Measurements from ENCODE around the gene UNC119B.

DNA sequence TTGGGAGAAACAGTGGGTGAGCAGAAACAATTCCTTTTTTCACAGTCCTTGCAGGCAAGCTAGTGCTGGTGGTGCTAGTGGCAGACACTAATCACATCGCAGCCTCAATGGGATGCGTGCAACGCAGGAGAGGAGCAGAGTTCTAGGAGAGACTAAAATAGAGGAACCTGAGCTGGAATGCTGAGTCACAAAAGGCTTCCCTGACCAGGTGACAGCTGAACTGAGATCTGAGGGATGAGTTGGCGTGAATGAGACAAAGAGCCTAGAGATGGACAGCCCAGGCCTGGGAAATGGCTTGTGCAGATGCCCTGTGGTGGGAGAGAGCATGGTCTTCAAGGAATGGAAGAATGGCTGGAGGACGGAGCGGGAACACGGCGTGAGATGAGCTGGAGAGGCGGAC lies 41.1 kb downstream of the UNC119B start:
- TF ChIP-seq, protein P1, sequence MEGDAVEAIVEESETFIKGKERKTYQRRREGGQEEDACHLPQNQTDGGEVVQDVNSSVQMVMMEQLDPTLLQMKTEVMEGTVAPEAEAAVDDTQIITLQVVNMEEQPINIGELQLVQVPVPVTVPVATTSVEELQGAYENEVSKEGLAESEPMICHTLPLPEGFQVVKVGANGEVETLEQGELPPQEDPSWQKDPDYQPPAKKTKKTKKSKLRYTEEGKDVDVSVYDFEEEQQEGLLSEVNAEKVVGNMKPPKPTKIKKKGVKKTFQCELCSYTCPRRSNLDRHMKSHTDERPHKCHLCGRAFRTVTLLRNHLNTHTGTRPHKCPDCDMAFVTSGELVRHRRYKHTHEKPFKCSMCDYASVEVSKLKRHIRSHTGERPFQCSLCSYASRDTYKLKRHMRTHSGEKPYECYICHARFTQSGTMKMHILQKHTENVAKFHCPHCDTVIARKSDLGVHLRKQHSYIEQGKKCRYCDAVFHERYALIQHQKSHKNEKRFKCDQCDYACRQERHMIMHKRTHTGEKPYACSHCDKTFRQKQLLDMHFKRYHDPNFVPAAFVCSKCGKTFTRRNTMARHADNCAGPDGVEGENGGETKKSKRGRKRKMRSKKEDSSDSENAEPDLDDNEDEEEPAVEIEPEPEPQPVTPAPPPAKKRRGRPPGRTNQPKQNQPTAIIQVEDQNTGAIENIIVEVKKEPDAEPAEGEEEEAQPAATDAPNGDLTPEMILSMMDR (IDR thresholded peaks at IDR 0.05) = no peak
- no peak for TF ChIP-seq POLR2A (IDR thresholded peaks at IDR 0.05)

Measured in Peyer's patch (tissue), 4 donors.